PC-3 (cell line): Measurements from ENCODE around the gene ZNF384.

ENCODE experiments used
- EZH2phosphoT487 ChIP-seq: fragments of 300-600 bp; sonication (generic); IDR thresholded peaks from 2 replicates; pipeline ENCODE4 v1.6.1; 2018; ENCODE audit warnings: mild to moderate bottlenecking, antibody characterized with exemption, low read length, borderline replicate concordance
- TF ChIP-seq, protein P1 (sequence below): fragments of 300-600 bp; sonication (generic); conservative IDR thresholded peaks from 2 replicates; pipeline ENCODE4 v1.5.1; 2017; ENCODE audit warnings: antibody characterized with exemption, low read depth, mild to moderate bottlenecking, low read length

GRCh38 chr12:6724409-6724797 lies 35.2 kb upstream of the ZNF384 start:
- TF ChIP-seq, protein P1, sequence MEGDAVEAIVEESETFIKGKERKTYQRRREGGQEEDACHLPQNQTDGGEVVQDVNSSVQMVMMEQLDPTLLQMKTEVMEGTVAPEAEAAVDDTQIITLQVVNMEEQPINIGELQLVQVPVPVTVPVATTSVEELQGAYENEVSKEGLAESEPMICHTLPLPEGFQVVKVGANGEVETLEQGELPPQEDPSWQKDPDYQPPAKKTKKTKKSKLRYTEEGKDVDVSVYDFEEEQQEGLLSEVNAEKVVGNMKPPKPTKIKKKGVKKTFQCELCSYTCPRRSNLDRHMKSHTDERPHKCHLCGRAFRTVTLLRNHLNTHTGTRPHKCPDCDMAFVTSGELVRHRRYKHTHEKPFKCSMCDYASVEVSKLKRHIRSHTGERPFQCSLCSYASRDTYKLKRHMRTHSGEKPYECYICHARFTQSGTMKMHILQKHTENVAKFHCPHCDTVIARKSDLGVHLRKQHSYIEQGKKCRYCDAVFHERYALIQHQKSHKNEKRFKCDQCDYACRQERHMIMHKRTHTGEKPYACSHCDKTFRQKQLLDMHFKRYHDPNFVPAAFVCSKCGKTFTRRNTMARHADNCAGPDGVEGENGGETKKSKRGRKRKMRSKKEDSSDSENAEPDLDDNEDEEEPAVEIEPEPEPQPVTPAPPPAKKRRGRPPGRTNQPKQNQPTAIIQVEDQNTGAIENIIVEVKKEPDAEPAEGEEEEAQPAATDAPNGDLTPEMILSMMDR, result no peak
- no peak for TF ChIP-seq EZH2phosphoT487
